ENCODE measurements around the gene GABRB1.

GRCh38 chr4:47002580-47002979 is 28.8 kb upstream of the GABRB1 start:
- TF ChIP-seq CTCF (conservative IDR thresholded peaks at IDR 0.05 in 1 of 2, IDR thresholded peaks at IDR 0.05 in 1 of 2; ENCODE audit: low read depth in 1 of 2, low read length in 2 of 2) (peak; percentile 38 to 74), EZH2 (IDR thresholded peaks at IDR 0.05; ENCODE audit: low read length, missing control alignments) (no peak)

Data from fibroblast of lung (primary cell).